WTC11 (cell line): Measurements from ENCODE around the gene CRYGN. TPM values are rescaled to one million over a fixed set of nuclear protein-coding genes. Genes with fewer than 3 reads are reported as not detected.
A peak's percentile ranks its signal among the peaks of the same experiment; 100 is the strongest.

Source experiments
- ATAC-seq: fragments of 200-7000 bp; cut with Tn5 transposase; 2 replicates; pipeline ENCODE4 v1.10.0; 2021; ENCODE audit warnings: mild to moderate bottlenecking, moderate library complexity
- CTCF ChIA-PET: fragments of 300-600 bp; sonication (Branson Sonifier 250); formaldehyde crosslinking; loops from one replicate; lab custom pipeline; 2021; ENCODE audit warnings: antibody characterized with exemption; lab: Charles Lee
- POLR2A ChIA-PET: fragments of 350-600 bp; sonication (Branson Sonifier 250); formaldehyde crosslinking; loops from one replicate; lab custom pipeline; 2021; ENCODE audit warnings: antibody characterized with exemption; lab: Charles Lee
- DNase-seq: peaks from one replicate; pipeline ENCODE4 v3.0.0; 2021; ENCODE audit warnings: low spot score
- H3K27ac Mint-ChIP-seq: 2 replicates; pipeline ENCODE4 v1.8.0; 2021; ENCODE audit warnings: mixed read lengths
- H3K27me3 Mint-ChIP-seq: 2 replicates; pipeline ENCODE4 v1.8.0; 2021; ENCODE audit warnings: low read depth, mild to moderate bottlenecking, moderate library complexity, mixed read lengths
- H3K36me3 Mint-ChIP-seq: 2 replicates; pipeline ENCODE4 v1.8.0; 2021; ENCODE audit warnings: mixed read lengths
- H3K4me1 Mint-ChIP-seq: 2 replicates; pipeline ENCODE4 v1.8.0; 2022; ENCODE audit warnings: mixed read lengths
- H3K4me3 Mint-ChIP-seq: 2 replicates; pipeline ENCODE4 v1.8.0; 2021; ENCODE audit warnings: mild to moderate bottlenecking, moderate library complexity, mixed read lengths
- H3K9me3 Mint-ChIP-seq: 2 replicates; pipeline ENCODE4 v1.8.0; 2021; ENCODE audit warnings: mixed read lengths
- E2F1 ChIP-seq: sonication (generic); formaldehyde crosslinking; IDR thresholded peaks from 2 replicates; pipeline ENCODE4 v1.8.0; 2022; ENCODE audit warnings: mild to moderate bottlenecking, missing genetic modification reagents
- ESRRA ChIP-seq: sonication (generic); formaldehyde crosslinking; IDR thresholded peaks from 2 replicates; pipeline ENCODE4 v1.8.1; 2022; ENCODE audit warnings: mild to moderate bottlenecking, missing genetic modification reagents, borderline replicate concordance
- FOXP4 ChIP-seq: sonication (generic); formaldehyde crosslinking; IDR thresholded peaks from 2 replicates; pipeline ENCODE4 v1.8.0; 2022; ENCODE audit warnings: mild to moderate bottlenecking, missing genetic modification reagents
- GABPB1 ChIP-seq: sonication (generic); formaldehyde crosslinking; IDR thresholded peaks from 2 replicates; pipeline ENCODE4 v1.8.1; 2023; ENCODE audit warnings: mild to moderate bottlenecking, missing genetic modification reagents
- MAX ChIP-seq: sonication (generic); formaldehyde crosslinking; IDR thresholded peaks from 2 replicates; pipeline ENCODE4 v1.8.0; 2022; ENCODE audit warnings: mild to moderate bottlenecking, missing genetic modification reagents
- MLX ChIP-seq: sonication (generic); formaldehyde crosslinking; IDR thresholded peaks from 2 replicates; pipeline ENCODE4 v1.8.1; 2023; ENCODE audit warnings: mild to moderate bottlenecking, missing genetic modification reagents, moderate library complexity
- MYBL2 ChIP-seq: sonication (generic); formaldehyde crosslinking; IDR thresholded peaks from 2 replicates; pipeline ENCODE4 v1.8.1; 2023; ENCODE audit warnings: mild to moderate bottlenecking, moderate library complexity, missing genetic modification reagents
- NFE2L1 ChIP-seq: sonication (generic); formaldehyde crosslinking; IDR thresholded peaks from 2 replicates; pipeline ENCODE4 v1.8.1; 2023; ENCODE audit warnings: missing genetic modification reagents
- NFYB ChIP-seq: sonication (generic); formaldehyde crosslinking; conservative IDR thresholded peaks from 2 replicates; pipeline ENCODE4 v1.8.0; 2022; ENCODE audit warnings: low read depth, missing genetic modification reagents
- SMAD3 ChIP-seq: sonication (generic); formaldehyde crosslinking; IDR thresholded peaks from 2 replicates; pipeline ENCODE4 v1.8.0; 2022; ENCODE audit warnings: missing genetic modification reagents, mild to moderate bottlenecking, borderline replicate concordance
- SP1 ChIP-seq: sonication (generic); formaldehyde crosslinking; conservative IDR thresholded peaks from 2 replicates; pipeline ENCODE4 v1.8.1; 2022; ENCODE audit warnings: missing genetic modification reagents
- TP53 ChIP-seq: sonication (generic); formaldehyde crosslinking; IDR thresholded peaks from 2 replicates; pipeline ENCODE4 v1.8.1; 2023; ENCODE audit warnings: mild to moderate bottlenecking, missing genetic modification reagents
- ZNF263 ChIP-seq: sonication (generic); formaldehyde crosslinking; IDR thresholded peaks from 2 replicates; pipeline ENCODE4 v1.8.1; 2022; ENCODE audit warnings: low read depth, mild to moderate bottlenecking, moderate library complexity, missing genetic modification reagents
- ZNF423 ChIP-seq: fragments of 250-450 bp; sonication (Bioruptor Pico); IDR thresholded peaks from 2 replicates; pipeline ENCODE4 v2.1.2; 2022; ENCODE audit warnings: mild to moderate bottlenecking, moderate library complexity
- ZNF671 ChIP-seq: fragments of 250-450 bp; sonication (Bioruptor Pico); IDR thresholded peaks from 2 replicates; pipeline ENCODE4 v1.8.0; 2021; ENCODE audit warnings: mild to moderate bottlenecking
- total RNA-seq: library from RNA; stranded (reverse); gene quantifications from 3 replicates; pipeline ENCODE4 v1.2.3, GENCODE V29; 2021
- TF ChIP-seq, protein P1 (sequence below): sonication (generic); formaldehyde crosslinking; conservative IDR thresholded peaks from 2 replicates; pipeline ENCODE4 v1.8.1; 2023; ENCODE audit warnings: mild to moderate bottlenecking, low read depth, missing genetic modification reagents, moderate library complexity
- TF ChIP-seq, protein P2 (sequence below): fragments of 250-450 bp; sonication (Bioruptor Pico); conservative IDR thresholded peaks from 2 replicates; pipeline ENCODE4 v1.9.0; 2021; ENCODE audit warnings: mild to moderate bottlenecking
- TF ChIP-seq, protein P3 (sequence below): sonication (generic); formaldehyde crosslinking; IDR thresholded peaks from 2 replicates; pipeline ENCODE4 v1.8.1; 2023; ENCODE audit warnings: mild to moderate bottlenecking, moderate library complexity, missing genetic modification reagents
- TF ChIP-seq, protein P4 (sequence below): sonication (generic); formaldehyde crosslinking; IDR thresholded peaks from 2 replicates; pipeline ENCODE4 v1.8.1; 2023; ENCODE audit warnings: mild to moderate bottlenecking, missing genetic modification reagents

CRYGN gene
- total RNA-seq, 1 experiment from 2014 or later, result 1.5 TPM

DNA sequence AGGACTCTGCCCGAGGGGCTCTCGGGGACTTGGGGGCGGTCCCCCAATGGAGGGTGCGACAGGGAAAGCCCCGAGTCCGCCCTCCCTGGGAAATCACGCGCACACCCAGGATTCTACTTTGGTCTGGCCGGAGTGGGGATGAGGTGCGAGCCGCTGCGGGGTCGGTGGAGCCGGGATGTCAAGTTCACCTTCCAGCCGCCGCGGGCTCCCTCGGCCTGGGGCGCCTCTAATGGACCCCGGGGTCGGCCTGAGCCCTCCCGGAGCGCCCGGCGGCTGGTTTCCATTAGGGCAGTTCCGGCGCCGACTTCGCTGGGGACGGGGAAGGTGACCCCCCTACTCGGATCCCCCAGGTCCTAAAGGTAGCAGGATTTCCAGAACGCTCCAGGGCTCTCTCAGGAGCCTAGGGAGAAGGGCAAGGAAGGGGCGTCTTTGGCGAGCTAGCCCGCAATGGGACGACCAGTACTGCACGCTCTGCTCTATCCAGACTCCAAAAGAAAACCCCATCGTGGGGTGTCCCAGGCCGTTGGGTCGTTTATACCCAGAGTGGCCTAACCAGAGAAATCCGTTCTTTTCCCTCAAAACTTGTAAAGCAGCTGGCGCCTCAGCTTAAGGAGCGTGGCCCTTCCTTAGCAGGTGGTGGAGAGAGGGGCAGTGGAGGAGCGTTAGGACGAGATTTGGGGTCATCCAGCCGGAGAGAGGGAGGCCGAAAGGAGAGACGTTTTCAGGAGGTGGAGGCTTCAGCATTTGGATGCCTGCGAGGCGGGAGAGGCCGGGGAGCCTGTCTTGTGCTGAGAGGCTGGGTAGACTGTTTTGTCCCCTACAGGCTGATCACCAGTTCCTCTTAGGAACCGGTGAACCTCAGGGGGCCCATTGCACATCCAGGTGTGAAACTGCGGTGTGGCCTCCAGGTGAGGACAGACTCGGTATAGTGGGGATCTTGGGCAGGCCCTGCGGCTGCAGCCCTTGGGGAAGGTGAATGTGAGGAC lies 29.2 kb downstream of the CRYGN start (continued):
- TF ChIP-seq, protein P1, sequence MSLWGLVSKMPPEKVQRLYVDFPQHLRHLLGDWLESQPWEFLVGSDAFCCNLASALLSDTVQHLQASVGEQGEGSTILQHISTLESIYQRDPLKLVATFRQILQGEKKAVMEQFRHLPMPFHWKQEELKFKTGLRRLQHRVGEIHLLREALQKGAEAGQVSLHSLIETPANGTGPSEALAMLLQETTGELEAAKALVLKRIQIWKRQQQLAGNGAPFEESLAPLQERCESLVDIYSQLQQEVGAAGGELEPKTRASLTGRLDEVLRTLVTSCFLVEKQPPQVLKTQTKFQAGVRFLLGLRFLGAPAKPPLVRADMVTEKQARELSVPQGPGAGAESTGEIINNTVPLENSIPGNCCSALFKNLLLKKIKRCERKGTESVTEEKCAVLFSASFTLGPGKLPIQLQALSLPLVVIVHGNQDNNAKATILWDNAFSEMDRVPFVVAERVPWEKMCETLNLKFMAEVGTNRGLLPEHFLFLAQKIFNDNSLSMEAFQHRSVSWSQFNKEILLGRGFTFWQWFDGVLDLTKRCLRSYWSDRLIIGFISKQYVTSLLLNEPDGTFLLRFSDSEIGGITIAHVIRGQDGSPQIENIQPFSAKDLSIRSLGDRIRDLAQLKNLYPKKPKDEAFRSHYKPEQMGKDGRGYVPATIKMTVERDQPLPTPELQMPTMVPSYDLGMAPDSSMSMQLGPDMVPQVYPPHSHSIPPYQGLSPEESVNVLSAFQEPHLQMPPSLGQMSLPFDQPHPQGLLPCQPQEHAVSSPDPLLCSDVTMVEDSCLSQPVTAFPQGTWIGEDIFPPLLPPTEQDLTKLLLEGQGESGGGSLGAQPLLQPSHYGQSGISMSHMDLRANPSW (CRISPR knock-in tag), result no peak
- no peak for TF ChIP-seq ZNF263 (CRISPR knock-in tag)
- no peak for TF ChIP-seq MAX (CRISPR knock-in tag)
- TF ChIP-seq GABPB1 (CRISPR knock-in tag), result no peak
- TF ChIP-seq SMAD3, result no peak; the same call in 1 of the 2 replicates
- TF ChIP-seq NFYB (CRISPR knock-in tag), result no peak
- no peak for TF ChIP-seq MLX
- no peak for TF ChIP-seq E2F1 (CRISPR knock-in tag)
- TF ChIP-seq SP1 (CRISPR knock-in tag), result no peak
- peak; percentile 88 for TF ChIP-seq ZNF423 (CRISPR knock-in tag)
- TF ChIP-seq, protein P2, sequence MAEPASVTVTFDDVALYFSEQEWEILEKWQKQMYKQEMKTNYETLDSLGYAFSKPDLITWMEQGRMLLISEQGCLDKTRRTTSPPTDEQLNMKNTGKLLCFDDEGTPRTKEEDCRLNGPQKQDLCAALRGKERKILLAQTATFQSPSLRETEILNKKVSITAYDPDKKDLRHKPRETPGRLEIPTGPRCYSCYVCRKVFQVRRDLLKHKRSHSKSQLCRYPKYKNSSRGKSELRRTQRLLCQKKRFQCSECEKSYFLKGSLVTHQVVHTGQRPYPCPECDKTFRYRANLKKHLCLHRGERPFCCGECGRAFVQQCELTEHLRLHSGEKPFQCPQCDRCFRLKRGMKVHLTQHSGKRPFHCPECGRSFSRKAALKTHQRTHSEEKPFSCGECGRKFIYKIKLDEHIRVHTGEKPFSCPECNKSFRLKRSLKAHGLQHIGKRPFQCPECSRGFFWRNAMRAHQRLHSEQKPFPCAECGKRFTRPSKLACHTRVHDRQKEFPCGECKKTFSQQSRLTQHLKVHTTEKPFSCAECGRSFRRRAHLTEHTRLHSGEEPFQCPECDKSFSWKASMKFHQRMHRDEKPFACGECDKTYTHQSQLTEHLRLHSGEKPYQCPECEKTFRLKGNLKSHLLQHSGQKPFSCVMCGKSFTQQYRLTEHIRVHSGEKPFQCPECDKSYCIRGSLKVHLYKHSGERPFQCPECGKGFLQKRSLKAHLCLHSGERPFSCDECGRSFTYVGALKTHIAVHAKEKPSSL (CRISPR knock-in tag), result no peak
- no peak for TF ChIP-seq ZNF671 (CRISPR knock-in tag)
- TF ChIP-seq MYBL2 (CRISPR knock-in tag), result no peak

GRCh38 chr7:151409667-151410404 lies 30.1 kb downstream of the CRYGN start, which contains the start of gene WDR86:
Gene WDR86 (minus strand): TSS chr7:151410038. CDS start chr7:151409589, 449 bp downstream.
- POLR2A ChIA-PET, result interaction anchor here (0.9 kb wide), 1 partner anchor 26 kb away, joined by 3 read pairs; no protein-coding TSS in a partner anchor
- TF ChIP-seq, protein P3, sequence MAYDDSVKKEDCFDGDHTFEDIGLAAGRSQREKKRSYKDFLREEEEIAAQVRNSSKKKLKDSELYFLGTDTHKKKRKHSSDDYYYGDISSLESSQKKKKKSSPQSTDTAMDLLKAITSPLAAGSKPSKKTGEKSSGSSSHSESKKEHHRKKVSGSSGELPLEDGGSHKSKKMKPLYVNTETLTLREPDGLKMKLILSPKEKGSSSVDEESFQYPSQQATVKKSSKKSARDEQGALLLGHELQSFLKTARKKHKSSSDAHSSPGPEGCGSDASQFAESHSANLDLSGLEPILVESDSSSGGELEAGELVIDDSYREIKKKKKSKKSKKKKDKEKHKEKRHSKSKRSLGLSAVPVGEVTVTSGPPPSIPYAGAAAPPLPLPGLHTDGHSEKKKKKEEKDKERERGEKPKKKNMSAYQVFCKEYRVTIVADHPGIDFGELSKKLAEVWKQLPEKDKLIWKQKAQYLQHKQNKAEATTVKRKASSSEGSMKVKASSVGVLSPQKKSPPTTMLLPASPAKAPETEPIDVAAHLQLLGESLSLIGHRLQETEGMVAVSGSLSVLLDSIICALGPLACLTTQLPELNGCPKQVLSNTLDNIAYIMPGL, result peak; percentile 73; the same call in 1 of the 2 replicates
- TF ChIP-seq NFE2L1 (CRISPR knock-in tag), result no peak
- no peak for TF ChIP-seq ESRRA (CRISPR knock-in tag)
- peak; percentile 43 for TF ChIP-seq SP1 (CRISPR knock-in tag)
- peak; percentile 2; the same call in 1 of the 2 replicates for TF ChIP-seq FOXP4 (CRISPR knock-in tag)
- peak; percentile 35; the same call in 1 of the 2 replicates for TF ChIP-seq MAX (CRISPR knock-in tag)
- TF ChIP-seq, protein P4, sequence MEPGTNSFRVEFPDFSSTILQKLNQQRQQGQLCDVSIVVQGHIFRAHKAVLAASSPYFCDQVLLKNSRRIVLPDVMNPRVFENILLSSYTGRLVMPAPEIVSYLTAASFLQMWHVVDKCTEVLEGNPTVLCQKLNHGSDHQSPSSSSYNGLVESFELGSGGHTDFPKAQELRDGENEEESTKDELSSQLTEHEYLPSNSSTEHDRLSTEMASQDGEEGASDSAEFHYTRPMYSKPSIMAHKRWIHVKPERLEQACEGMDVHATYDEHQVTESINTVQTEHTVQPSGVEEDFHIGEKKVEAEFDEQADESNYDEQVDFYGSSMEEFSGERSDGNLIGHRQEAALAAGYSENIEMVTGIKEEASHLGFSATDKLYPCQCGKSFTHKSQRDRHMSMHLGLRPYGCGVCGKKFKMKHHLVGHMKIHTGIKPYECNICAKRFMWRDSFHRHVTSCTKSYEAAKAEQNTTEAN (CRISPR knock-in tag), result 0 out of 2 replicates have a peak, but pooled peaks have one; percentile 7
- TF ChIP-seq ZNF423 (CRISPR knock-in tag), result no peak
- peak; percentile 81; the same call in 1 of the 2 replicates for TF ChIP-seq TP53 (CRISPR knock-in tag)

More at GRCh38 chr7:151409667-151410404, 30.1 kb downstream of the CRYGN start, which contains the start of gene WDR86:
- Mint-ChIP-seq H3K4me1 (peaks cover 37% of the 10 kb centered on the region), H3K36me3 (no peaks in the 10 kb centered on the region), H3K4me3 (peak within 1 kb of the TSS; percentile 74), H3K27ac (peak within 1 kb of the TSS; percentile 22; the same call in 1 of the 2 replicates), H3K9me3 (no peaks in the 10 kb centered on the region), H3K27me3 (peaks cover 47% of the 10 kb centered on the region)
- peak; percentile 62 for DNase-seq
- CTCF ChIA-PET, result interaction anchor here (0.6 to 3.2 kb wide), 9 partner anchors 10 to 391 kb away, joined by 3 to 22 read pairs (median 4); partner anchors contain the start of gene CRYGN
- peak; percentile 46 for ATAC-seq
